ENCODE results near the gene CFAP119.
"Not testable (repeated sequence)": the region's sequence is repeated elsewhere in the genome, so short reads cannot be mapped to it uniquely, and the experiment has no call there.

Gene CFAP119

GRCh38 chr16:30761928-30762902 lies at the start of gene CFAP119, which contains the start of gene RNF40:
Gene CFAP119 (minus strand): TSS chr16:30762062. CDS start chr16:30761748, 314 bp downstream.
Gene RNF40 (plus strand): TSS chr16:30762322. CDS start chr16:30762546, 224 bp downstream.
- peak; percentile 91 for DNase-seq

DNA sequence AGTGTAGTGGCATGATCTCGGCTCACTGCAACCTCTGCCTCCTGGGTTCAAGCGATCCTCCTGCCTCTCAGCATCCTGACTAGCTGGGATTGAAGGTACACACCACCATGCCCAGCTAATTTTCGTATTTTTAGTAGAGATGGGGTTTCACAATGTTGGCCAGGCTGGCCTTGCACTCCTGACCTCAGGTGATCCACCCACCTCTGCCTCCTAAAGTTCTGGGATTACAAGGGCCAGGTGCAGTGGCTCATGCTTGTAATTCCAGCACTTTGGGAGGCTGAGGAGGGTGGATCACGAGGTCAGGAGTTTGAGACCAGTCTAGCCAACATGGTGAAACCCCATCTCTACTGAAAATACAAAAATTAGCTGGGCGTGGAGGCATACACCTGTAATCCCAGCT lies 47.8 kb upstream of the CFAP119 start:
- not testable (repeated sequence) for DNase-seq

DNA sequence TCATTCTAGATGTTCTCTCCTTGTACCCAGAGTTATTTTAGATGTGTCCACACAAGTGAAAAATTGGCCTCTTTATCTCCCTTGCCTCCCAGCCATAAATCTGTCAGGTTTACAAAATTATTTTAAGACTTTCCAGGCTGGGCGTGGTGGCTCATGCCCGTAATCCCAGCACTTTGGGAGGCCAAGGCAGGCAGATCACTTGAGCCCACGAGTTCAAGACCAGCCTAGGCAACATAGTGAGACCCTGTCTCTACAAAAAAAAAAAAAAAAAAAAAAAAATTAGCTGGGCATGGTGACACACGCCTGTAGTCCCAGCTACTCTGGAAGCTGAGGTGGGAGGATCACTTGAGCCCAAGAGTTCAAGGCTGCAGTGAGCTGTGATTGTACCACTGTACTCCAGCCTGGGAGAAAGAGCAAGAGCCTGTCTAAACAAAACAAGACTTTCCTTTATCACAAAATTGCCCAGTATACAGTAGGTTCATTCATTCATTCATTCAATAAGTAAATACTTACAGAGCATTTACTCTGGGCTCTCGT lies 47.1 kb upstream of the CFAP119 start:
- not testable (repeated sequence) for DNase-seq

- DNase-seq, result no peak
Observed at GRCh38 chr16:30808146-30808545, 46.3 kb upstream of the CFAP119 start.

DNA sequence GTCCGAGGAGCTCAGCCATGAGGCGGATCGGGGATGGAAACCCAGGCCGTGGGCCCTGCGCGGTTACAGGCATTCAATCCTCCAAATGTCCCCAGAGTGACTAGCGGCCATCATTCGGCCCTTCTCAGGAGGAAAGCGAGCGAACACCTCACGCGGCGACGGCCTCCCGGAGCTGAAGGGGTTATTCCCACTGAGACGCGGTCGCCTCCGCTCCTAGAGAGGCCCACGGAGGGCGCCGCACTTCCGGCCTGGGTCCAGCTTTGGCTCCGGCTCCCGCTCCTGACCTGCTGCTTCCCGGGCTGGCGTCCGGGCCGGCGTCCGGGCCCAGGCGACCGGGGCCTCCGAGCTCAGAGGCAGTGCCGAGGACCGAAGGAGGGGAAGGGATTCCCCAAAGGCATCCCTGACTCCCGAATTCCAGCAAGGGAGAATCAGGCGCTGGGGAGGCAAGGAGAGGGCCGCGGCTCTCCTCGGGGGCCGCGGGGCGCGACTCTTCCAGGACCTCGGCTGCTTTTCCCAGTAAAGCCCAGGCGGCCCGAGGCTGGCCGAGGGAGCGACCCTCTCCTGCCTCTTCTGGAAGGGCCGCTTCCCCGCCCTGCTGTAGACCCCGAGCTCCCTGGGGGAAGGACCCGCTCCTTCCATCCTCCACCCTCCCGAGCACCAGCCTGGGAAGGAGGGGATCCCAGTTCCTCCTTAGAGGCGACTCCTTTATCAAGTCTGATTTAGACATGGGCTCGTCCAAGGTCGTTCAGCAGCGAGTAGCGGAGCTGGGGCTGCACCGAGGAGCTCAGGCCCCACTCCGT lies 43.7 kb upstream of the CFAP119 start:
- peak; percentile 77 for DNase-seq

DNA sequence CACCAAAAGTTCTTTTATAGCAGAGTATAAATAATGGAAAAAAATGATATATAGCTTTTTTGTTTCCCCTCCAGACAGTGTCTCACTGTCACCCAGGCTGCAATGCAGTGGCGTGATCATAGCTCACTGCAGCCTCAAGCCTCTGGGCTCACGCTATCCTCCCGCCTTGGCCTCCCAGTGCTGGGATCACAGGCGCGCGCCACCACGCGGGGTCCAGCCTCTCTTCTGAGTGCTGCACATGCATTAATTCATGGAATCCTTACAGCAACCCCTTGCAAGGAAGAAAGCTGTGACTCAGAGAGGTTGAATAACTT lies 43.2 kb upstream of the CFAP119 start:
- no peak for DNase-seq

DNA sequence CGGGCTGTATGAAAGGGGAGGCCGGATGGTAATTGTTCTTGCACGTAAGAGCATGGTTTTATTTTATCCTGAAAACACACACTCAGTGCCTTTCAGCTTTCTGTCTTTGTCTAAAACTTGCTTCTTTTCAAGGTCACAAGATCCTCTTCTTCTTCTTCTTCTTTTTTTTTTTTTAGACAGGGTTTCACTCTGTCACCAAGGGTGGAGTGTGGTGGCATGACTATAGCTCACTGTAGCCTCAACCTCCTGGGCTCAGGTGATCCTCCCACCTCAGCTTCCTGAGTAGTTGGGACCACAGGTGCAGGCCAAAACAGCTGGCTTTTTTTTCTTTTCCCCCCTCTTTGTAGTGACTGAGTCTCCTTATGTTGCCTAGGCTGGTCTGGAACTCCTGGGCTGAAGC lies 41.1 kb upstream of the CFAP119 start:
- DNase-seq, result no peak

DNA sequence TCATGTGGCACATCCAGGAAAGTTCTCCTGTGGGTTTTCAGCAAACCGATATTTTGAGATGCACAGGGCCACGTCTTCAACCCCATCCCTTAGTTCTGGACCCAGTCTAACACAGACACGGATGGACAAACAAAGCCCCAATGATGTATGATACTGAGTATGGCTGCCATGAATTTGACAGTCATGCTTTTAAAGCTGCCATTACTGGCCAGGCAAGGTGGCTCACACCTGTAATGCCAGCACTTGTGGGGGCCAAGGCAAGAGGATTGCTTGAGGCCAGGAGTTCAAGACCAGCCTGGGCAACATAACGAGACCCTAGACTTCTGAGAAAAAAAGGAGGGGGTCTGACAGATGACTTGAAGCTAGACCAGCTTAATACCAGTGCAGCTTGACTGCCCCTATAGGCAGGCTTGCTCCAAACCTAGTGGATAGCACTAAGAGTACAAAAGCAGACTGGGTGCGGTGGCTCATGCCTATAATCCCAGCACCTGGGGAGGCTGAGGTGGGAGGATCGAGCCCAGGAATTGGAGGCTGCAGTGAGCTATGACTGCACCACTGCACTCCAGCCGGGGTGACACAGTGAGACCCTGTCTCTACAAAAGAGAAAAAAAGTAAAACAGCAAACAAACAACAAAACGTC lies 35.9 kb upstream of the CFAP119 start:
- no peak for DNase-seq

DNA sequence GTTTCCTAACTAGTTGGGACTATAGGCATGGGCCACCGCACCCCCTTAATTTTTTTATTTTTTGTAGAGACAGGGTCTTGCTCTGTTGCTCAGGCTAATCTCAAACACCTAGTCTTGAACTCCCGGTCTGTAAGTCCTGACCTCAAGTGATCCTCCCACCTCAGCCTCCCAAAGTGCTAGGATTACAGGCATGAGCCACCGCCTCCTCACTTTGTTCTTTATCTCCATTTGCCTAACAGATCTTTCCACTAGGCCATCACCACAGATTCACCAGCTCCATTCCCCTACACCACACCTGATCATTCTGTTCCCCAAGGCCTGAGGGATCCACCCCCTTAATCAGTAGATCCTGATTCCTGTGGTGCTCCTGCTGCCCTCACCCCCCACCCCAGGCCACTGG lies 32.8 kb upstream of the CFAP119 start:
- DNase-seq, result no peak

DNA sequence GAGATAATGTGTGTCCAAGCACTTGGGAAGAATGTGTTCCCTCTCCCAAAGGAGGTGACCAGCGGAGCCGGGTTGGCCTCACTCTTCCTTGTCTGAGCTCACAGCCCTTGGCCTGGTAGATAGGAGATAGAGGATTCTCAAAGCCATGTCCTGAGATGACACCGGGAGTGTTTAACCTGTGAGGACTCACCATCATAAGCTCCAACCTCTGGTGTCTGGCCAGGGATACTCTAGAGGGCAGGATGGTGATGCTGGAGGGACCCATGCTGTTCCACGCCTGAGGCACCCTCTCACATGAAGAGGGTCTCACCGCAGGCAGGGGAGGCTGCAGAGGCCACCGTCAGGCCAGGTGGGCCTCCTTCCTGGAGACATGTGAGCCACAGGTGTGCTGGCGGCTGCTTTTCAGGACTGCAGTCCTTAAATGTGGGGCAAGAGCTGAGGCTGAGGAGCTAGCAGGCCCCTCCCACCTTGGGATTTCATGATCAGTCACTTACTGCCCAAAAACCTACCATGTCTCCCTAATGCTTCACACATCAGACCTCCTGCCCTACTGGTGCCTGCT lies 31.7 kb upstream of the CFAP119 start:
- DNase-seq, result no peak

GRCh38 chr16:30787613-30788378 lies 25.9 kb upstream of the CFAP119 start:
- no peak for DNase-seq

DNA sequence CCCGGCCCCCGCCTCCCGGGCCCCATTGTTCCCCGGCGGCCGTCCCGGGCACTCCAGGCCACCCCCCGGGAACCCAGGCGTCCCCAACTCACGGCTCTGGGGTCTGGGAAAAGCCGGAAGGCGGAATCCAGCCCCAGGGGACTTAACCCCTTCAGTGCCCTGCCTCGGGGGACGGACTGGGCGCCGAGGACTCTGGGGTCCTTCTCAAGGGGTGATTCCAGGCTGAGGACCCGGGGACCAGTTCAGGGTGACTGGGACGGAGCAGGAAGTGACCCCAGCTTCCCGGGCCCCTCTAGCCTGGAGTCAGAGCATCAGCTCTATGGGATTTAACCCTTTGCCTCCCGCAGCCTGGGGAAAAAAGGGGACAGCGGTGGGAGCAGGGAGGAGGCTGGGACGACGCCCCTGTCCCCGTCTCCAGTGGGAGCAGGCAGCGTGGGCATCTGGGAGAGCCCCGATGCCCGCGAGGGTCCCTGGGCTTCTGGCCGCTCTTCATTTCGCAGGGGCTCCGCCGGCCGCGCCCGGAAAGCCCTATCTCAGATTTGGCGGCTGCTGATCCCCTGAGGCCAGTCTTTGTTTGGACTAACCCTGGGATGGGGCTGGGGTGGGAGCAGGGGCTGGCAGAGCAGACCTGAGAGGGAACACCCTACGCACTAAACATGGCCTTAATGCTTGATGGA lies 25.2 kb upstream of the CFAP119 start, which contains the start of gene ZNF629:
Gene ZNF629 (minus strand): TSS at position 270 of the 677 bp plus-strand sequence. CDS start 2,723 bp downstream, outside the sequence.
- peak; percentile 57 for DNase-seq

- DNase-seq, result peak; percentile 19
Observed at GRCh38 chr16:30786115-30786935, 24.5 kb upstream of the CFAP119 start.

DNA sequence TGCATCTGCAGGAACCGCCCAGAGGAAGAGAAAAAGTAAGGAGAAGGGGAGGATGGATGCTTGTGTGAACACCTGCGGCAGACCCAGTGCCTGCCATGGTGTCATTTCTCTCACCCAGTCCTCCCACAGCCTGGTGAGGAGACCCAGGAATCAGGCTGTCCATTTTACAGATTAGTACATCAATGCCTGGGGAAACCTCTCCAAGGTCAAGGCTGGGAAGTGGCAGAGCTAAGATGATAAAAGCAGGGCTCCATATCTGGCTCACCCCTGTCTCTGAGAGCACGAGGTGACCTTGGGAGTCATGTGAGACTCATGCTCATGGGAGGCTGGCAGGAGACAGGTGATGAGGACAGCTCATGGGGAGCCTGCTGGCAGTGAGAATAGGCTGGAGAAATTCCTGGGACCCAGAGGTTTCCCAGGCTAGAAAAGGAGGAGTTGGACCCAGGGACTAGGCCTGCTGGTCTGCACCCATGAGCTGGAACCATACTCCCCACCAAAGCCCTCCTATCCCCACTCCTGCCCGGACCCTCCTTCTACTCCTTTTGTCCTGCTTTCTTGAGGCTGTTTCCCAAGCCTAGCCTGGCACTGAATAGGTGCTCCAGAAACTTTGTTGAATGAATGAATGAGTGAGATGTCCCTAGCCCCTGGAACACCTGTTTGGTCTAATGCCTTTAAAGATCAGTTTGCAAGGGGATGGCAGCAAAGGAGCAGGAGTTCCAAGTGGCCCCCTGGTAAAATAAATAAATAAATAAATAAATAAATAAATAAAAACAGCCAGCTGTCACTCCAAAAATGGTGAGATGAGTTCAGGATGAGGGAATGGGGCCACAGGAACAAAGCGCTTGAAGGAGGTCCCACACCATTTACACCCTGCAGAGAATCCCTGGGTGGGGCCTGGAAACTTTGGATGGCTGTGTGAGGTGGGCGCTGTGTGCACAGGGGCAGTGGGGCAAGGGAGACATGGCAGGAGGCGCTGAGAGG lies 23.6 kb upstream of the CFAP119 start:
- DNase-seq, result no peak

GRCh38 chr16:30784215-30784614 lies 22.4 kb upstream of the CFAP119 start:
- no peak for DNase-seq

- DNase-seq, result no peak
Observed at GRCh38 chr16:30783280-30784109, 21.6 kb upstream of the CFAP119 start.

- DNase-seq, result no peak
Observed at GRCh38 chr16:30782486-30783279, 20.8 kb upstream of the CFAP119 start.

Measured in CD4-positive, alpha-beta T cell treated with Interleukin-17A for 4 hours (primary cell).